ENCODE results near the gene TOPBP1. TPM values are rescaled to one million over a fixed set of nuclear protein-coding genes. Genes with fewer than 3 reads are reported as not detected.

The TOPBP1 gene
- total RNA-seq, 4 donors from 2014 or later = 17.8 to 26.2 (median 20.7) TPM

GRCh38 chr3:133641254-133641653 lies 20.5 kb downstream of the TOPBP1 start:
- H3K4me3 ChIP-seq (ENCODE audit: low read depth, poor library complexity, severe bottlenecking) = no peak overlapping the region
- intact Hi-C loops (cut with DNase I; ENCODE audit: low total_unique reads) = no loop called here
- WGBS, 2 donors = 95 to 99% methylated on average over 4 of the region's 4 CpGs
- TF ChIP-seq CTCF (IDR thresholded peaks at IDR 0.05) (no peak), POLR2A (IDR thresholded peaks at IDR 0.05) (no peak)
- no peak for DNase-seq (ENCODE audit: low spot score in 2 of 2)

DNA sequence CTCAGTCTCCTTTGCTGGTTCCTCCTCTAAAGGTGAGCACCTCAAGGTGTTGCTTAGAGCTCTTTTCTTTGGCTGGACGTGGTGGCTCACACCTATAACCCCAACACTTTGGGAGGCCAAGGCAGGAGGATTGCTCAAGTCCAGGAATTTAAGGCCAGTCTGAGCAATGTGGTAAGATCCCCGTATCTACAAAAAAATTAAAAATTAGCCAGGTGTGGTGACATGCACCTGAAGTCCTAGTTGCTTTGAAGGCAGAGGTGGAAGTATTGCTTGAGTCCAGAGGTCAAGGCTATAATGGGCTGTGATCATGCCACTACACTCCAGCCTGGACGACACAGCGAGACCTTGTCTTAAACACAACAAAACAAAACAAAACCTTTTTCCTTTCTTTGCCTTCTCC lies 28.3 kb downstream of the TOPBP1 start:
- H3K4me3 ChIP-seq (ENCODE audit: low read depth, poor library complexity, severe bottlenecking) = no peak overlapping the region
- no peak for DNase-seq (ENCODE audit: low spot score in 2 of 2)
- 93 to 96% methylated on average over 4 of the region's 4 CpGs for WGBS, 2 donors
- intact Hi-C loops (cut with DNase I; ENCODE audit: low total_unique reads) = no loop called here
- TF ChIP-seq POLR2A (IDR thresholded peaks at IDR 0.05) (no peak), CTCF (IDR thresholded peaks at IDR 0.05) (no peak)

- H3K4me3 ChIP-seq (ENCODE audit: low read depth, poor library complexity, severe bottlenecking) = no peak overlapping the region
- DNase-seq (ENCODE audit: low spot score in 2 of 2) = no peak
- 91 to 93% methylated on average over 2 of the region's 2 CpGs for WGBS, 2 donors
- intact Hi-C loops (cut with DNase I; ENCODE audit: low total_unique reads) = no loop called here
- no peak for TF ChIP-seq CTCF (IDR thresholded peaks at IDR 0.05)
- TF ChIP-seq POLR2A (IDR thresholded peaks at IDR 0.05) = no peak
Observed at GRCh38 chr3:133629146-133629545, 32.6 kb downstream of the TOPBP1 start.

- no peak overlapping the region for H3K4me3 ChIP-seq (ENCODE audit: low read depth, poor library complexity, severe bottlenecking)
- intact Hi-C loops (cut with DNase I; ENCODE audit: low total_unique reads) = no loop called here
- no peak for TF ChIP-seq CTCF (IDR thresholded peaks at IDR 0.05)
- no peak for TF ChIP-seq POLR2A (IDR thresholded peaks at IDR 0.05)
- DNase-seq (ENCODE audit: low spot score in 2 of 2) = no peak
Observed at GRCh38 chr3:133627789-133628188, 34.0 kb downstream of the TOPBP1 start.

GRCh38 chr3:133620066-133620784 lies 41.5 kb downstream of the TOPBP1 start:
- no peak overlapping the region for H3K4me3 ChIP-seq (ENCODE audit: low read depth, poor library complexity, severe bottlenecking)
- DNase-seq (ENCODE audit: low spot score in 2 of 2) = no peak
- TF ChIP-seq POLR2A (IDR thresholded peaks at IDR 0.05) (no peak), CTCF (IDR thresholded peaks at IDR 0.05) (no peak)
- WGBS, 2 donors = 95 to 96% methylated on average over 13 of the region's 13 CpGs
- intact Hi-C loops (cut with DNase I; ENCODE audit: low total_unique reads) = no loop called here

- H3K4me3 ChIP-seq (ENCODE audit: low read depth, poor library complexity, severe bottlenecking) = no peak overlapping the region
- no peak for DNase-seq (ENCODE audit: low spot score in 2 of 2)
- whole genome bisulfite sequencing, 2 donors = 93 to 97% methylated on average over 2 of the region's 2 CpGs
- intact Hi-C loops (cut with DNase I; ENCODE audit: low total_unique reads) = no loop called here
- TF ChIP-seq CTCF (IDR thresholded peaks at IDR 0.05) (no peak), POLR2A (IDR thresholded peaks at IDR 0.05) (no peak)
Observed at GRCh38 chr3:133611534-133611933, 50.2 kb downstream of the TOPBP1 start.

Measured in lower leg skin (tissue), 4 donors.